Endothelial cell of umbilical vein (primary cell): Measurements from ENCODE around the gene DNHD1.

Experiments
- CTCF ChIP-seq, 2 donors: IDR thresholded peaks; 1 replicate in 1 of 2; 2 replicates in 1 of 2; pipeline ENCODE4 v1.5.1; 2011; ENCODE audit warnings: low read length in 2 of 2, mild to moderate bottlenecking in 2 of 2, moderate library complexity in 2 of 2, control low read depth in 1 of 2, inconsistent platforms in 1 of 2, low read depth in 1 of 2; ENCODE audit not compliant: insufficient read depth in 1 of 2; ENCODE audit errors: extremely low read depth in 1 of 2
- EZH2 ChIP-seq: IDR thresholded peaks from 2 replicates; pipeline ENCODE4 v1.6.1; 2012; ENCODE audit warnings: borderline replicate concordance, low read depth, mild to moderate bottlenecking, moderate library complexity, low read length, inconsistent platforms; ENCODE audit not compliant: severe bottlenecking

GRCh38 chr11:6569706-6570105 lies 72.6 kb downstream of the DNHD1 start:
- no peak for TF ChIP-seq EZH2
- TF ChIP-seq CTCF (IDR thresholded peaks at IDR 0.05; ENCODE audit: extremely low read depth in 1 of 2, insufficient read depth in 1 of 2, low read depth in 1 of 2, low read length in 2 of 2) = no peak
